ENCODE measurements around the gene PLCL2. TPM values are rescaled to one million over a fixed set of nuclear protein-coding genes. Genes with fewer than 3 reads are reported as not detected.
A peak's percentile ranks its signal among the peaks of the same experiment; 100 is the strongest.

Gene PLCL2
- total RNA-seq, 1 donor from 2014 or later, result 11.3 TPM

- Mint-ChIP-seq H3K36me3 (ENCODE audit: insufficient read depth) (no peaks in the 10 kb centered on the region), H3K27ac (no peak overlapping the region), H3K4me3 (ENCODE audit: low read depth) (no peak overlapping the region), H3K4me1 (ENCODE audit: low read depth) (no peaks in the 10 kb centered on the region), H3K27me3 (no peaks in the 10 kb centered on the region), H3K9me3 (ENCODE audit: low read depth) (no peaks in the 10 kb centered on the region)
- DNase-seq (ENCODE audit: low spot score, unreplicated experiment), result no peak
- TF ChIP-seq CTCF (IDR thresholded peaks at IDR 0.05; ENCODE audit: unreplicated experiment), result no peak
Measured at GRCh38 chr3:16866571-16866970, 18.2 kb upstream of the PLCL2 start.

GRCh38 chr3:16868513-16868912 lies 16.2 kb upstream of the PLCL2 start:
- H3K4me3 Mint-ChIP-seq (ENCODE audit: low read depth), result no peak overlapping the region
- H3K36me3 Mint-ChIP-seq (ENCODE audit: insufficient read depth), result no peaks in the 10 kb centered on the region
- no peak for DNase-seq (ENCODE audit: low spot score, unreplicated experiment)
- no peaks in the 10 kb centered on the region for H3K9me3 Mint-ChIP-seq (ENCODE audit: low read depth)
- no peaks in the 10 kb centered on the region for H3K4me1 Mint-ChIP-seq (ENCODE audit: low read depth)
- H3K27me3 Mint-ChIP-seq, result no peaks in the 10 kb centered on the region
- H3K27ac Mint-ChIP-seq, result no peak overlapping the region
- no peak for TF ChIP-seq CTCF (IDR thresholded peaks at IDR 0.05; ENCODE audit: unreplicated experiment)

GRCh38 chr3:16869261-16870005 lies 15.3 kb upstream of the PLCL2 start:
- Mint-ChIP-seq H3K36me3 (ENCODE audit: insufficient read depth) (no peaks in the 10 kb centered on the region), H3K9me3 (ENCODE audit: low read depth) (no peaks in the 10 kb centered on the region), H3K4me3 (ENCODE audit: low read depth) (no peak overlapping the region), H3K4me1 (ENCODE audit: low read depth) (no peaks in the 10 kb centered on the region), H3K27ac (no peak overlapping the region), H3K27me3 (no peaks in the 10 kb centered on the region)
- TF ChIP-seq CTCF (IDR thresholded peaks at IDR 0.05; ENCODE audit: unreplicated experiment), result no peak
- no peak for DNase-seq (ENCODE audit: low spot score, unreplicated experiment)

- Mint-ChIP-seq H3K4me1 (ENCODE audit: low read depth) (no peaks in the 10 kb centered on the region), H3K27me3 (no peaks in the 10 kb centered on the region), H3K4me3 (ENCODE audit: low read depth) (no peak overlapping the region), H3K9me3 (ENCODE audit: low read depth) (no peaks in the 10 kb centered on the region), H3K27ac (no peak overlapping the region), H3K36me3 (ENCODE audit: insufficient read depth) (no peaks in the 10 kb centered on the region)
- TF ChIP-seq CTCF (IDR thresholded peaks at IDR 0.05; ENCODE audit: unreplicated experiment), result peak; percentile 25
- no peak for DNase-seq (ENCODE audit: low spot score, unreplicated experiment)
Measured at GRCh38 chr3:16871915-16872842, 12.6 kb upstream of the PLCL2 start.

GRCh38 chr3:16873872-16874271 lies 10.9 kb upstream of the PLCL2 start:
- DNase-seq (ENCODE audit: low spot score, unreplicated experiment), result no peak
- Mint-ChIP-seq H3K27me3 (no peaks in the 10 kb centered on the region), H3K36me3 (ENCODE audit: insufficient read depth) (no peaks in the 10 kb centered on the region), H3K4me1 (ENCODE audit: low read depth) (peaks cover 5% of the 10 kb centered on the region), H3K27ac (no peak overlapping the region), H3K9me3 (ENCODE audit: low read depth) (no peaks in the 10 kb centered on the region), H3K4me3 (ENCODE audit: low read depth) (no peak overlapping the region)
- TF ChIP-seq CTCF (IDR thresholded peaks at IDR 0.05; ENCODE audit: unreplicated experiment), result no peak
